ENCODE measurements around the gene RPS3A. TPM values are rescaled to one million over a fixed set of nuclear protein-coding genes. Genes with fewer than 3 reads are reported as not detected.
"Not testable (repeated sequence)": the region's sequence is repeated elsewhere in the genome, so short reads cannot be mapped to it uniquely, and the experiment has no call there.

RPS3A gene
- total RNA-seq, 1 donor from 2014 or later = 2,209 TPM

- no peaks in the 10 kb centered on the region for H3K9me3 Mint-ChIP-seq (ENCODE audit: unreplicated experiment)
- no peak for DNase-seq (ENCODE audit: low spot score)
- peak overlapping the region; percentile 61 for H3K27ac Mint-ChIP-seq (ENCODE audit: unreplicated experiment)
- H3K4me3 Mint-ChIP-seq (ENCODE audit: unreplicated experiment) = no peak overlapping the region
- H3K36me3 Mint-ChIP-seq (ENCODE audit: low read depth, unreplicated experiment) = peaks cover 19% of the 10 kb centered on the region
- H3K27me3 Mint-ChIP-seq (ENCODE audit: unreplicated experiment) = peaks cover 5% of the 10 kb centered on the region
- TF ChIP-seq CTCF (IDR thresholded peaks at IDR 0.05; ENCODE audit: unreplicated experiment) = no peak
- peaks cover 8% of the 10 kb centered on the region for H3K4me1 Mint-ChIP-seq (ENCODE audit: unreplicated experiment)
Observed at GRCh38 chr4:151129796-151130195, 30.4 kb downstream of the RPS3A start.

- H3K36me3 Mint-ChIP-seq (ENCODE audit: low read depth, unreplicated experiment) = peaks cover 12% of the 10 kb centered on the region
Observed at GRCh38 chr4:151133311-151133710, 33.9 kb downstream of the RPS3A start.

GRCh38 chr4:151136048-151136447 lies 36.6 kb downstream of the RPS3A start:
- H3K4me1 Mint-ChIP-seq (ENCODE audit: unreplicated experiment); H3K27me3 Mint-ChIP-seq (ENCODE audit: unreplicated experiment); H3K27ac Mint-ChIP-seq (ENCODE audit: unreplicated experiment): not testable (repeated sequence)

More at GRCh38 chr4:151133311-151133710, 33.9 kb downstream of the RPS3A start:
- Mint-ChIP-seq H3K9me3 (ENCODE audit: unreplicated experiment) (no peaks in the 10 kb centered on the region), H3K4me3 (ENCODE audit: unreplicated experiment) (no peak overlapping the region), H3K27ac (ENCODE audit: unreplicated experiment) (no peak overlapping the region), H3K27me3 (ENCODE audit: unreplicated experiment) (no peaks in the 10 kb centered on the region), H3K4me1 (ENCODE audit: unreplicated experiment) (peaks cover 5% of the 10 kb centered on the region)
- TF ChIP-seq CTCF (IDR thresholded peaks at IDR 0.05; ENCODE audit: unreplicated experiment) = no peak
- no peak for DNase-seq (ENCODE audit: low spot score)

GRCh38 chr4:151139814-151140213 lies 40.4 kb downstream of the RPS3A start:
- Mint-ChIP-seq H3K36me3 (ENCODE audit: low read depth, unreplicated experiment) (peaks cover 18% of the 10 kb centered on the region), H3K9me3 (ENCODE audit: unreplicated experiment) (no peaks in the 10 kb centered on the region), H3K27ac (ENCODE audit: unreplicated experiment) (no peak overlapping the region)

More at GRCh38 chr4:151136048-151136447, 36.6 kb downstream of the RPS3A start:
- H3K36me3 Mint-ChIP-seq (ENCODE audit: low read depth, unreplicated experiment) = peaks cover 16% of the 10 kb centered on the region
- not testable (repeated sequence) for H3K4me3 Mint-ChIP-seq (ENCODE audit: unreplicated experiment); DNase-seq (ENCODE audit: low spot score); H3K9me3 Mint-ChIP-seq (ENCODE audit: unreplicated experiment)

GRCh38 chr4:151142758-151143157 lies 43.3 kb downstream of the RPS3A start:
- Mint-ChIP-seq H3K27ac (ENCODE audit: unreplicated experiment) (no peak overlapping the region), H3K27me3 (ENCODE audit: unreplicated experiment) (no peaks in the 10 kb centered on the region), H3K36me3 (ENCODE audit: low read depth, unreplicated experiment) (peaks cover 28% of the 10 kb centered on the region), H3K4me1 (ENCODE audit: unreplicated experiment) (no peaks in the 10 kb centered on the region), H3K4me3 (ENCODE audit: unreplicated experiment) (no peak overlapping the region), H3K9me3 (ENCODE audit: unreplicated experiment) (no peaks in the 10 kb centered on the region)
- no peak for DNase-seq (ENCODE audit: low spot score)
- no peak for TF ChIP-seq CTCF (IDR thresholded peaks at IDR 0.05; ENCODE audit: unreplicated experiment)

More at GRCh38 chr4:151139814-151140213, 40.4 kb downstream of the RPS3A start:
- Mint-ChIP-seq H3K4me1 (ENCODE audit: unreplicated experiment) (no peaks in the 10 kb centered on the region), H3K4me3 (ENCODE audit: unreplicated experiment) (no peak overlapping the region), H3K27me3 (ENCODE audit: unreplicated experiment) (no peaks in the 10 kb centered on the region)
- no peak for TF ChIP-seq CTCF (IDR thresholded peaks at IDR 0.05; ENCODE audit: unreplicated experiment)
- DNase-seq (ENCODE audit: low spot score) = no peak
